HG03575 (cell line): ENCODE measurements around the gene RPL23.

ENCODE experiments used
- ATAC-seq: cut with Tn5 transposase; IDR thresholded peaks from one replicate; pipeline ENCODE4 v1.9.1; 2021; ENCODE audit not compliant: unreplicated experiment, insufficient number of reproducible peaks, low FRiP score; ENCODE audit errors: extremely low read depth

RPL23 gene

DNA sequence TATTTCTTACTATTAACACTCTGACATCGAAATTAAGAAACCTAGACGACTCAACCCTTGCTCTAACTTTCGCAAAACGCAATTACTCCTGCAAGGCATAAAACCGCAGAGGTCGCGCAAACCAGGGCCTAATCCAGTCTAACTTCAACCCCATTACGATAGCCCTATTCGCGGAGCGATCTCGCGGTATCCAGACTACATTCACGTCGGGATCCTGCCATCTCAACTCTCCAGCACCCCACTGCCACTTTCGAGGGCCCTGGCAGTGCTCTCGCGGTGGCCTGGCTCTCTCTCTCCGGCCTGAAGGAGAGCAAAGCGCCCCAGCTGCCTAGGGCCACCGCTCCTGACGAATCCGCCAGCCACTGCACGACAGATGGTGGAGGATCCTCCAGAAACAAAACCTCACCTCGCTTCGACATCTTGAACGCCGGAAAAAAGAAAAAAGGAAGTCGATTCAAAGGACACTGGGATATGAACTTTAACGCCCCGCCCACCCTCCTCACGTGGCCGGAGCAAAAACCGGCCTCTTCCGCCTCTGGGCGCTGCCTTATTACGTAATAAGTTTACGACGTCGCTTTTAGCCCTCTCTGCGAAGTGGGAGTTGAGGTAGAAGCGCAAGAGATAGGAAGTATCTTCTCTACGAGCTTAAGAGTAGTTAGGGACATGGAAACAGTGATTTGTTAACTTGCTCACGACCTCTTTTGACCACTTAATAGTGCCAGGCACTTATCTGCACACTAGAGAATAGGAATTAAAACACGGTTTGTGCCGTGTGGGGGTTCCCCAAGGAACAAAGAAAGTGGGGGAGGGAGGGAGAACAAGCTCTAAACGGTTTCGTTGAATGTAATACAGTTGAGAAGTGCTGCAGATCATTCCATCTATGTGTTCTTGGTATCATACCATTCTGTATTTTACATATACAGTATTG is at the start of gene RPL23:
RPL23 (minus strand) TSS at position 430 of the 928 bp plus-strand sequence; CDS start at position 419, 11 bp downstream.
- ATAC-seq, result peak; percentile 75

DNA sequence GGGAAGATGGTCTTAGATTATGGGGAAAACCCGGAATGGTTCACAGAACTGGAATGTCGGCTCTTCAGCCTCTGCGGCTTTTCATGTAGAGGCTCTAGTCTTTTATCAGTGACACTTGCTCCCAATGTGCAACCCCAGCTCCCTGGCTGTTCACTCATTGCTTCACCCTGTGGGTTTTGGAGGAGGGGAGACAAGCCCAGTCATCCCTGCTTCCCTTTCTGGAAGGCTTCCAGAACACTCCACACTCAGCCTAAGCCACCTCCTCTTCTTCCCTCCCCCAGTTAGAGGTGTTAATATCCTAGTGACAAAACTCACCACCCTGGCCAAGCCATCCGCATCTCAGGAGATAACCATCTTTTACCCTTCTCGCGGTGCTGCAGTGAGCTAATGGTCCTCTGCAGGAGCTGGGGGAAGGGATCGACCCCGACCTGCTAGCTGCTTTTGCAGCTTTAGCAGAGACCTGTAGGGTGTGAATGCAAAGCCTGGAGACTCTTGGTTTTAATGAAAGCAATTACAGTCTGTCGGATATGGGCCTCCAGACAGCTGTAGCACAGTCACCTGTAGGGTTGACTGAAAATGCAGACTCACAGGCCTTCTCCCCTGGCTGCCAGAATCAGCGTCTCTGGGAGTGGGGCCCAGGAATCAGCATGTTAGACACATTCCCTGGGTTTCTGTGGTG is 47.6 kb upstream of the RPL23 start:
- ATAC-seq, result no peak

DNA sequence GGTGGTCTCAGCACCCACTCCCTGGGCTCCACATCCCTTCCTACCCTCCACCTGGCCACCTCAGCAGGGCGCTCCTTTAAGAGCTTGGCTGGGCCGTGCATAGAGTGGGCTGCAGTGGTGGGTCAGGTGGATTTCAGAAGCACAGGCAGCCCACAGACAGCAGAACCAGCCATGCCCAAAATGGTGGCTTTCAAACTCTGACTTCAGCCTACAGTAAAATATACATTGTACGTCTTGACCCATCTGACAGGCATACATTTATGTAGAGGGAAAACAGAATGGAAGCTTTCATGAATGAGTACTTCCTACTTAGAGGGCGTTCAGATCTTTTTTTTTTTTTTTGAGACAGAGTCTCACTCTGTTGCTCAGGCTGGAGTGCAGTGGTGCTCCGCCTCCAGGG is 45.9 kb upstream of the RPL23 start:
- no peak for ATAC-seq

DNA sequence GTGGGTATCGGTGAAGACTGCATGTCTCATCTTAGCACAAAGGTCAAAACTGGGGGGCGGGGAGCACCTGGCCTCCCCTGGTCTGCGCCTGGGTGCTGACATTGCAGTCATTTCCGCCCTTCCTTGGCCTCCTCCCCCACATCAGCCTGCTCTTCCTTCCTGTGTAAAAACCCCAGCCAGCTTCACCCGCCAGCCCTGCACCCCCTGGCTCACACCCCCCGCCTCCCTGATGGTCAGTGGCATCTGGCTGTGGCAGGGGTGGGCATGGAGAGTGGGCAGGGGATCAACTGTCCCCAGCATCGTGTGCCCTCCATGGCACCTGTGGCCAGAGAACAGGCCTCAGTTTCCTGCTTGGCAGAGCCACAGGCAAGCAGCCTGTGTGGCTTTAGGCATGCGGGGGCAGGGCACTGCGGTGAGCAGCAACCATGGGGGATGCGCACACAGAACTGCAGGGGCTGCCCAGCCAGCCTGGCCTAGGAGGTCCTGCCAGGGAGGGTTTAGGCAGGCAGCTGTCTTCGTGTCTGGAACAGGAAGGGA is 45.4 kb upstream of the RPL23 start:
- peak; percentile 48 for ATAC-seq

DNA sequence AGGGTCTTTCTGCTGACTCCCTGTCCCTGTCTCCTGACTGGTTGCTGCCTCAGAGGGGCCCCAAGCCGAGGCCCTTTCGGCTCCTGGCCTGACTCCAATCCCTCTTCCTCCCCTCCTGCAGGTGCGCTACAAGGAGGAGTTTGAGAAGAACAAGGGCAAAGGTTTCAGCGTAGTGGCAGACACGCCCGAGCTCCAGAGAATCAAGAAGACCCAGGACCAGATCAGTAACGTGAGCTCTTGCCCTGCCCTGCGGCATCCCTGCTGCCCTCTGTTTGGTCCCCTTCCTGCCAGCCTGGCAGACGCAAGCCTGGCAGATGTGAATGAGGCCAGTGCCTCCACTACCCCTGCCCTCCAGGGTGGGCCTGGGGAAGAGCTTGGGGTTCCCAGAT is 44.8 kb upstream of the RPL23 start:
- ATAC-seq, result no peak

DNA sequence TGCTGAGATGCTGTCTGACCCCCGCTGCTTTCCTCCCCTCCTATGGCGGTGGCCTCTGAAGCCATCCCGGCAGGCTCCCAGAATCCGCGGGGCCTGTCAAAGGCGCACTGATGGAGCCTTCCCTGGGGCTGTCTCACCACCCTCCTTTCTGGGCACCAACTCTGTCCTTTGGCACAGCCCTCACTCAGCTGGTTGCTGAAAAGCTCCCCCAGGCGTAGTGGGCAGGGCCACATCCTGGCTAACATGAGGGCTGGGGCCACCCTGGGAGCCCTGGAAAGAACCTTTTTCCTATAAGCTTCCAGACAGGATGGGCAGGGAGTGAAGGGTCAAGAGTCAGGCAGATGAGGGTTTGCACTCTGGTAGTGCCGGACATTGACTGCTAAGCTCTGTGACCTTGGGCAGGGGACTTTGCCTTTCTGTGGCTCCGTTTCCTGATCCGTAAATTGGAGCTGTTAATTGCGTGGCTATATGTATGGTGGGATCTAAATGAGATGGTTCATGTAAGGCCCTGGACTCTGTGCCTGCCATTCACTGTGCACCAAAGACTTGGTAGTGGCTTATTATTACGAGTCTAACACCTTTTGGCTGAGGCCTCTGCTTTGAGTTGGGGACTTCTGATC is 44.3 kb upstream of the RPL23 start:
- ATAC-seq, result no peak

DNA sequence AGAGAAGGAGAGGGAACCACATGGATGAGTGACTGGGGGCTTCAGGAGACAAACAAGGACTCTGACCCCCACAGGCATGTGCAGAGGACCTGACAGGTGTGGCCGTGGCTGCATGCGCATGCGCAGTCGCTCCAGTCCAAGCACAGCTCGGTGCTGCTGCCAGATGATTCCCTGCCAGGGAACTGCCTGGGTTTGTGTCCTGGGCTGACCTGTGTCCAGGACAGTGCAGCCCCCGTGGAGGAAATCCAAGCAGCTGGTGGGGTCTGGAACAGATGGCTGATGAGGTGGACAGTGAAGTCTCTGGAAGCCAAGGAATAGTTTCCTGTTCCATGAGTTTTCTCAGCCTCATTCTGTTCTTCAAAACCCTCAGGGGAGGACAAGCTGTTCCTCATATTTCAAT is 43.7 kb upstream of the RPL23 start:
- ATAC-seq, result no peak

DNA sequence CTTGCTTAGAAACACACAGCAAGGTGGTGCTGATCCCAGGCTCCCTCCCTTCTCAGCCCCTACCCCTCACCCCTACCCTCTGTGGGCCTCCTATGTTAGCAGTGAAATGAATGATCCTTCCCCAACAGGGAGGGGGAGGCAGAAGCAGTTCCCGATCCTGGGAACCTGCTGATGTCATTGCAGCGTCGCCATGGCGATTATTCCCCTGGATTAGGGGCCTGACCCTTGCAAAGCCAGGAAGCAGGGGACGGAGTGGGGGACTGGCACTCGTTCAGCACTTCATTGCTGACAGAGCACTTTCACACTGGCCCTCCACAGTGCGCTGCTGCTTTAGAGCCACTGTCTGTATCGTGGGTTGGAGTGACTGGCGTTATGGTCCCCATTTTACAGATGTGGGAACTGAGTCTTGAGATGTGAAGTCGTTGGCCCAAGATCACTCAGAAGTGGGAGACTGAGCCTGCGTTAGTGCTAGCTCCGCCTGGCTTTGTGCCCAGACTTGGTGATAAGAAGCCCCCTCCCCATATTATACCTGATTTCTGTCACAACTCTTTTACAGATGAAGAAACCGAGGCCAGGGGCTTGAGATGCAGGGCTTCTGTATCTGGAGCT is 42.9 kb upstream of the RPL23 start:
- ATAC-seq, result no peak

DNA sequence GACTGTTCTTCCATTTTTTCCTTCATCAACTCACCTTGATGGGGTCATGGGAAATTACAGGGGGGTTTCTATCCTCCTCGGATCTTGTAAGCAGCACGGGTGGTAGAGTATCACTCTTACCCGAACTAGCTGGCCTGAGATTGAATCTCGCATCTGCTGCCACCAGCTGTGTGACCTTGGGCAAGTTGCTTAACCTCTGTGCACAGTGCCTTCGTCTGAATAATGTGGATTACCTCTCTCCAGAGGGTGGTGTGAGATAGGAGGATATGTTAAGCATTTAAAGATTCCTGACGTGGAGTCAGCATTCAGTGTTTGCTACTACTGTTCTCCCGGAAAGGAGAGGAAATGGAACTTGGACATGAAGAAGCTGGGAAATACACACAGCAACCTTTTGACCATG is 40.8 kb upstream of the RPL23 start:
- no peak for ATAC-seq

DNA sequence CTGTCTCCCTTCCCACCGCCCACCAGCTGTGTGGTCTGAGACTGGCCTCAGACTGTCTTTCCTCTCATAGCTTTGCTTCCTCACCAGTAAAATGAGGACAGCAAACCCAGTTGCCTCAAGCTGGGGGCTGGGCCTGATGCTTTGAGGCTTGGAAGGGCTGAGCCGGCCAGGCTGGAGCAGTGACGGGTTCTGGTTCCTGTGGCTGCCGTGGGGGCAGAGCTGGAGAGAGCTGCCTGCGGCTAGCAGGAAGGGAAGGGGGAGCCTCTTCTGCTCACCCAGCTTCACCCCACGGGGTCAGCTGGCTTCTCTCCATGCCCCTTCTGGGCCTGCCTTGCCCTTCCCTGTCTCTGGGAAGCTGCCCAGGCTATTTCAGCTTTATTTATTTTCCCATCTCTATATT is 40.1 kb upstream of the RPL23 start:
- ATAC-seq, result no peak

DNA sequence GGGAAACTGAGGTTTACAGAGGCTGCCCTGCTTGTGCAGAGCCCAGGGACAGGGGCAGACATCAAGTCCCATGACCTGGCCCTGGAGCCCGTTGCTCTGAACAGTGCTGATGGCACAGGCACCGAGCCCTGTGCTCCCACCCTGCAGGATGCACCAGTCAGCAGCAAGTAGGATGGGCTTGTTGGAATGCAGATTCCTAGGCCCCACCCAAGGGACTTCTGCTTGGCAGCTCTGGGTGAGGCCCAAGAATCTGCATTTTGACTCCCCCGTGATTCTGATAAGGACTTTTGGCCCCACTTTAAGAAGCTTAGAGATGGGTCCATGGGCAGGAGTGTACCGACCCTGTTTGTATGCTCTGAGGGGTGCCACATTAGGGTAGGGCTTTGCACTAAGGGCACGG is 39.6 kb upstream of the RPL23 start:
- ATAC-seq, result no peak

DNA sequence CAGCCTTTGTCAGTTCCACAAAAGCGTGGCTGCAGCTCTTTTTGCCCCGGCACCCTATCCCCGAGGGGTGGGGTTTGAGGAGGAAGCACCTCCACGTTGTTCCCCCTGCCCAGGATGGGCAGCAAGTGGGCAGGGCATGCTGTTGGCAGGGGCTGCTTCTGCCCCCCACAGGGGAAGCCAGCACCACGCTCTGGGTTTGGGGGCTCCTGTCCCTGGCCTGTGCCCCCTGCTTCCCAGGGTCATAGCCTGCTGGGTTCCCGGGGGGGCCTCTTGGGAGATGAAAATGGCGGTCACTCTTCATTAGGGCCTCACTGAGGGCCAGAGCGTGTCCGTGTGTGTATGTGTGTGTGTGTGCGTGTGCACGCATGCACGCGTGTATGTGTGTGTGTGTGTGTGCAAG is 39.1 kb upstream of the RPL23 start:
- no peak for ATAC-seq

DNA sequence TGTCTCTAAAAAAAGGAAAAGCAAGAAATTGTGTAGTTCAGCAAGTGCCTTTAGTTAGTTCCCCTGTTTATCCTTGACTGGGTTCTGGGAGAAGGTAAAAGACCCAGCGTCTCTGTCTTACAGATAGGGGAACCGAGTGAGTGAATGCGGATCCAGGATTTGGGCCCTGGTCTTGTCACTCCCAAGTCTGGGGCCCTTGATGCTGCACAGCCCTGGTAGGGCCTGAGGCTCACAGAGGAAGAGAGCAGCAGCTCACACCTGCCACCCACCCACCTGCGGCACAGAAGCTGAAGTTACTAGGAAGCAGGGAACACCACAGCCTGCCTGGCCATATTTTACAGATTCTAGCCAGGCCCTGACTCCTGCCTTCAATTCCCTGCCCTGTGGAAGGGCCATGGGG is 38.6 kb upstream of the RPL23 start:
- ATAC-seq, result no peak

DNA sequence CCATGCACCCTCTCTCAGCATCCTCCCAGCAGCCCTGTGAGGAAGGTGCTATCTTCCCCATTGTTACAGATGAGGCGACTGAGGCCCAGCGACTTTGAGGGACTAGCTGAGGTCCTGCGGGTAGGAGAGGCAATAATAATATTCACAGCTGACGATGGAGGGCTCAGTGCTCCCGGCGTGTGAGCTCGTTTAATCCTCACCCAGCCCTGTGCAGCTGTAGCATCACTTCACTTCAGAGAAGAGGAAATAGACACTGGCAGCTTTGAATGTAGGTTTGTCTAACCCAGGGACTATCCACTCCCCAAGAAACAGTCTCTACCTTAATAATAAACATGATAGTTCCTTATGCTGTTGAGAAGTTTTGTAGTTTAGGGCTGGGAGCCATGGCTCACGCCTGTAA is 37.9 kb upstream of the RPL23 start:
- no peak for ATAC-seq

DNA sequence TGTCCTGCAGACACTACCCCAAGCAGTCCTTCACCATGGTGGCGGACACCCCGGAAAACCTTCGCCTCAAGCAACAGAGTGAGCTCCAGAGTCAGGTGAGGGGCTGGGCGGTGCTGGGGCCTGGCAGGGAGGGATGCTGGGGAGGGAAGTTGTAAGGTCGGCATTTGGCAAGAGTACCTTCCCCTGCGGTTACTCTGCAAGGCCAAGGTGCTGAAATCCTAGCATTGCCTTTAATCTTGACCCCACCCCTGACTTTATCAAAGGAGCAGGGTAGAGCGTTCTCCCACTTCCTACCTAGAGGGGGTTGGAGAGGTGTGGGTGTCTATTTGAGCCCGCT is 36.9 kb upstream of the RPL23 start:
- no peak for ATAC-seq

DNA sequence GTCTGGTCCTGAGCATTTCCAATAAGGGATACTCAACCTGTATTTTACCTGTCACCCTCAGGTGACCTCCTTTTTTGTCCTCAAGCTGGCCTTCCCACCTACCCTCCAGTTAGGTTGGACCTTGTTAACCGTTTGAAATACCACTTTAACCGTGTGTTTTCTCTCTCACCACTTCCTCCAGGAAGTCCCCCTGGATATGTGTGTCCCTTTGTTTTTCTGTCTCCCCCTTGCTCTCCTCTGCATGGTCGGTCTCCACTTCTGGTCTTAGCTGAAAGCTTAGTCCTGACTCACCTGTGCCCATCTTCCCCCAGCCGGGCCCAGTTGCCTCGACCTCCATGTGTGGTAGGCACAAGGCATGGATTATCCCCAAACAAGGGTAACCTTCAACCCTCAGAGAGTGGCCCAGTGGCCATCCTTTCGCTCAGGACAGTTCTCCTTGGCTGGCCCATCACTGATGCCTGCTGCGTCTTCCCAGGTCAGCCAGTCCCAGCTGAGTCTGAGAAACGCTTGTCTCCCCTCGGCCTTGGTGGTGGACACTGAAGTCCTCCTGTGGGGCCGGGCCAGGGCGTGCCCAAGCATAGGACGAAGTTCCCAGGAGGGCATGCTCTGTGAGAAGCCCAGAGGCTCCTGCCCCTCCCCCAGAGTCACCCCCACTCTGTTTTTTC is 36.4 kb upstream of the RPL23 start:
- ATAC-seq, result no peak

DNA sequence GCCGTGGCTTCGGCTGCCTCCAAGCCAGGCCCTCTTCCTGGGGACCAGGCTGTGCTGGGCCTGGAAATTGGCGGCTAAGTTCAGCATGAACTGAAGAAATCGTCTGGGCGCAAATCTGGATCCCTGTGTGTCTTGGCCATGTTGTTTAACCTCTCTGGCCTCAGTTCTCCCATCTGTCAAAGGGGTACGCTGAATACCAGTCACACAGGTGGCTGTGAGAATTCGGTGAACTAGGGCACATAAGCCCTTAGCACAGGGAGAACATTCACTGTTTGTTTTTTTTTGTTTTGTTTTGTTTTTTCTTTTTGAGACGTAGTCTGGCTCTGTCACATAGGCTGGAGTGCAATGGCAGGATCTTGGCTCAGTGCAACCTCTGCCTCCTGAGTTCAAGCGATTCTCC is 35.3 kb upstream of the RPL23 start:
- ATAC-seq, result no peak

DNA sequence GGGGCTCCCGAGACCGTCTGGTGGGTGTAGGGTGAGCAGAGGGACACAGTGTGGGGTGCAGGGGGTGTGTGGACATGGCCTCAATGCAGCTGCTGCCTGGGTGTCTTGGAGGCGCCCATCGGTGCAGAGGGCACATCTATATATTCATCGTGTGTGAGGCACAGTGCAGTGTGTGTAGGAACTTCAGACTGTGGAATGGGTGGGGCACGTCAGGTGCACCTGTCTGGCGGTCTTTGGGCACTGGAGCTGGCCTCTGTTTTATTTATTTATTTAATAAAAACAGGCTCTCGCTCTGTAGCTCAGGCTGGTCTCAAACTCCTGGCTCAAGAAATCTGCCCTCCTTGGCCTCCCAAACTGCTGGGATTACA is 33.1 kb upstream of the RPL23 start:
- no peak for ATAC-seq
